Activated CD4-positive, alpha-beta memory T cell treated with anti-CD3 and anti-CD28 coated beads for 36 hours (primary cell): ENCODE measurements around the gene KRT33B. TPM values are rescaled to one million over a fixed set of nuclear protein-coding genes. Genes with fewer than 3 reads are reported as not detected.
"Not testable (repeated sequence)": the region's sequence is repeated elsewhere in the genome, so short reads cannot be mapped to it uniquely, and the experiment has no call there.

ENCODE experiments used
- CTCF ChIA-PET: fragments of 350-600 bp; sonication (Branson Sonifier 250); formaldehyde crosslinking; loops from one replicate; lab custom pipeline; 2021; ENCODE audit warnings: antibody characterized with exemption, inconsistent platforms; lab: Charles Lee
- POLR2A ChIA-PET: fragments of 350-600 bp; sonication (Branson Sonifier 250); formaldehyde crosslinking; loops from one replicate; lab custom pipeline; 2021; ENCODE audit warnings: antibody characterized with exemption; lab: Charles Lee
- DNase-seq: peaks from one replicate; pipeline ENCODE4 v3.0.0-alpha.2; 2020
- H3K27ac Mint-ChIP-seq: one replicate; pipeline ENCODE4 v1.8.0; 2021; ENCODE audit warnings: mixed read lengths
- H3K27me3 Mint-ChIP-seq: one replicate; pipeline ENCODE4 v1.8.0; 2021; ENCODE audit warnings: mixed read lengths
- H3K36me3 Mint-ChIP-seq: one replicate; pipeline ENCODE4 v1.8.0; 2021; ENCODE audit warnings: mixed read lengths
- H3K4me1 Mint-ChIP-seq: one replicate; pipeline ENCODE4 v1.8.0; 2021; ENCODE audit warnings: low read depth, mixed read lengths
- H3K4me3 Mint-ChIP-seq: one replicate; pipeline ENCODE4 v1.8.0; 2021; ENCODE audit warnings: mild to moderate bottlenecking, mixed read lengths
- H3K9me3 Mint-ChIP-seq: one replicate; pipeline ENCODE4 v1.8.0; 2021; ENCODE audit warnings: mixed read lengths
- intact Hi-C: fragments of 100-400 bp; cut with micrococcal nuclease; formaldehyde crosslinking; loops from one replicate; pipeline ENCODE4 v1.15.1; 2023
- total RNA-seq, 2 experiments: library from RNA; stranded (reverse); gene quantifications; one replicate each; pipeline ENCODE4 v1.2.3, GENCODE V29; 2021

The KRT33B gene
- total RNA-seq, 2 experiments from 2014 or later: not detected

DNA sequence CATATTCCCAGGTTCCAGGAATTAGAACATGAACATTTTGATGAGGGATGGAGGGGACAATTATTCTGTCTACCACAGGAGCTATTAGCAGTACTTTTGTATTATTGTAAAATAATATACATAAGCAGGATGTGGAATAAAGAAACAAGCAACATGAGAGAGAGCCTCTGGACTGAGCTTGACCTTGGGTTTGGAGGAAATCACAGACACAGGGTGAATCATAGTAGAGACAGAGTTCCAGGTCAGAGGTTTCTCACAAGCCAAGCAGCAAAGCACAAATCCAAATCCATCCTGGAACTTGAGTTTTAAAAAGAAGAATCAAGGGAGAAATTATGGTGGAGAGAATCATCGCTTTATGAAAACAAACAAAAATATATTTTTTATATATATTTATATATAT is 22.7 kb upstream of the KRT33B start:
- POLR2A ChIA-PET: no interaction called here
- H3K36me3 Mint-ChIP-seq: peaks cover 3% of the 10 kb centered on the region
- intact Hi-C loops: no loop called here
- peaks cover 7% of the 10 kb centered on the region for H3K27me3 Mint-ChIP-seq
- no peak overlapping the region for H3K4me3 Mint-ChIP-seq
- CTCF ChIA-PET: no interaction called here
- H3K4me1 Mint-ChIP-seq: no peaks in the 10 kb centered on the region
- H3K9me3 Mint-ChIP-seq: peaks cover 2% of the 10 kb centered on the region
- DNase-seq: no peak
- H3K27ac Mint-ChIP-seq: no peak overlapping the region

DNA sequence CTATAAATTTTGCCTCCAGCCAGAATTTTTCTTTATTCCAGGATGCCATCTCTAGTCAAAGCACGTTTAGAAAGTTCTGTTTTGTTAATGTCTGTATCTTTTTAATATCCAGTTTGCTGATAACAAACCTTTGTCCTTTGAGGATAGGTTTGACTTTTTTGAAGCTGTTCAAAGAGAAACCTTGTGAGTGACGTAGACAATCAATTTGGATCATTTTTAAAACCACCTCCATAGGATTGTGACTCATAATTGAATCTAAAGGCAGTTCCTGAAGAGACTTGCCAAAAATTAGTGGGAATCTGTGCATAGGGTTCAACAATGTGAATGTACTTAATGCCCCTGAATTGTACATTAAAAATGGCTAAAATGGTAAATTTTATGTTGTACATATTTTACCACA is 21.9 kb upstream of the KRT33B start:
- ChIA-PET CTCF (interaction anchor here (2.0 kb wide), 1 partner anchor 271 kb away, joined by 5 read pairs; no protein-coding TSS in a partner anchor), POLR2A (no interaction called here)
- peaks cover 7% of the 10 kb centered on the region for H3K36me3 Mint-ChIP-seq
- DNase-seq: no peak
- H3K27me3 Mint-ChIP-seq: peaks cover 7% of the 10 kb centered on the region
- H3K4me1 Mint-ChIP-seq: no peaks in the 10 kb centered on the region
- intact Hi-C loops: no loop called here
- no peak overlapping the region for H3K4me3 Mint-ChIP-seq
- H3K9me3 Mint-ChIP-seq: peaks cover 6% of the 10 kb centered on the region
- H3K27ac Mint-ChIP-seq: no peak overlapping the region

DNA sequence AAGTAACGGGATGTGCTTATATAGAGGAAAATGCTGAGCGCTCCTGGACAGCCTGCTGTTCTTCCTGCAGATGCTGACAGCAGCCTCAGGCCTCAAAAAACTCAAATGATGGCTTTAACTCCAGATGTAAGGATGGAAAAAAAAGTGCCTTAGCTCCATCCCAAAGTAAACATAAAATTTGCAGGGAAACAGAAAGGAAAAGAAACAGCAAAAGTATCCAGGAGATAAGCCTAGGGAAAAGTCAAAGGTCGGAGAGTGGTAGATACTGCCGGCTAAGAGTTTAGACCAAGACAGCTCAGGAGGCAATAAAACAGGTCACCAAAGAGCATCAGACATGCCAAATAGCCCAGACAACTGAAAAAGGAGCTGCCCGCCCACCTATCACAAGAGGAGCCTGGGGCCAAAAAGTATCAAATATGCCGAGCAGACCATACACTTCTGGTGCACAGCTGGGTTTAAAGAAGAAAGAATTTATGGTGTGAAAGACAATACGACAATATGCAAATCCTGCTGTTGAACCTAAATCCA is 20.9 kb upstream of the KRT33B start:
- Mint-ChIP-seq H3K36me3 (peaks cover 9% of the 10 kb centered on the region), H3K4me3 (no peak overlapping the region), H3K4me1 (no peaks in the 10 kb centered on the region), H3K27ac (no peak overlapping the region), H3K9me3 (peaks cover 13% of the 10 kb centered on the region), H3K27me3 (peaks cover 7% of the 10 kb centered on the region)
- POLR2A ChIA-PET: interaction anchor here (1.1 kb wide), 1 partner anchor 9 kb away, joined by 3 read pairs; no protein-coding TSS in a partner anchor
- intact Hi-C loops: no loop called here
- no peak for DNase-seq
- CTCF ChIA-PET: interaction anchor here (1.1 to 2.0 kb wide), 3 partner anchors 9 to 272 kb away, joined by 3 to 7 read pairs (median 5); no protein-coding TSS in a partner anchor

DNA sequence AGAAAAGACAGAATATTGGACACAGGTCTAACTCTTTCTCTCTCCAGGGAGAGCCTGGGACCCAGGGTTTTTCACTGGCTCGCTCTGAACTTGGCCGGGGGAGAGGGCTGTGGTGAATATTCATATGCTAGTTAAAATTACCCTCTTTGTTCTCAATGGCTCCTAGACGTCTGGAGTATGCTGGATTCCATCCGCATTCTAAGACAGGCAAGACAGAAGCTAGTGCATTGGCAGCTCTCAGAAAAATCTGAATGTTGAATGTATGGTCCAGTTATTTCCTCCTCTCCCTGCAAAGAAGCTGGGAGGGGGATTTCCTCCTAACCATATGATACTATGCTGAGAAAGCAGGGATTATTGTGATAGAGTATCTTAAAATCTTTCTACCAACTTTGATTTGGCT is 18.1 kb upstream of the KRT33B start:
- intact Hi-C loops: no loop called here
- Mint-ChIP-seq H3K4me1 (no peaks in the 10 kb centered on the region), H3K4me3 (no peak overlapping the region), H3K9me3 (peaks cover 13% of the 10 kb centered on the region), H3K27ac (no peak overlapping the region), H3K27me3 (peaks cover 7% of the 10 kb centered on the region), H3K36me3 (peaks cover 9% of the 10 kb centered on the region)
- ChIA-PET POLR2A (no interaction called here), CTCF (interaction anchor here (0.7 kb wide), 1 partner anchor 278 kb away, joined by 3 read pairs; no protein-coding TSS in a partner anchor)
- no peak for DNase-seq

DNA sequence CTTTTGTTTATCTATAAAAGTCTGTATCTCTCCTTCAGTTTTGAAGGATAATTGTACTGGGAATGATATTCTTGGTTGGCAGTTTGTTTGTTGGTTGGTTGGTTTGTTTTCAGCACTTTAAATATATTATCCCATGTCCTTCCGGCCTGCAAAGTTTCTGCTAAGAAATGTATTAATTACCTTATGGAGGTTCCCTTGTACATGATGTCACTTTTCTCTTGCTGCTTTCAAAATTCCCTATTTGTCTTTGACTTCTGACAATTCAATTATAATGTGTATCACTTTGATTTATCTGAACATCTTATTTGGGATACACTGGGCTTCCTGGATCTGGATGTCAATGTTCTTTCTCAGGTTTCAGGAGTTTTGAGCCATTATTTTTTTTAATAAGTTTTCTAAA is 16.6 kb upstream of the KRT33B start:
- ChIA-PET POLR2A (no interaction called here), CTCF (no interaction called here)
- Mint-ChIP-seq H3K36me3 (peaks cover 8% of the 10 kb centered on the region), H3K27me3 (peaks cover 4% of the 10 kb centered on the region), H3K4me3 (no peak overlapping the region), H3K27ac (no peak overlapping the region), H3K9me3 (peaks cover 13% of the 10 kb centered on the region), H3K4me1 (no peaks in the 10 kb centered on the region)
- no peak for DNase-seq
- intact Hi-C loops: no loop called here

DNA sequence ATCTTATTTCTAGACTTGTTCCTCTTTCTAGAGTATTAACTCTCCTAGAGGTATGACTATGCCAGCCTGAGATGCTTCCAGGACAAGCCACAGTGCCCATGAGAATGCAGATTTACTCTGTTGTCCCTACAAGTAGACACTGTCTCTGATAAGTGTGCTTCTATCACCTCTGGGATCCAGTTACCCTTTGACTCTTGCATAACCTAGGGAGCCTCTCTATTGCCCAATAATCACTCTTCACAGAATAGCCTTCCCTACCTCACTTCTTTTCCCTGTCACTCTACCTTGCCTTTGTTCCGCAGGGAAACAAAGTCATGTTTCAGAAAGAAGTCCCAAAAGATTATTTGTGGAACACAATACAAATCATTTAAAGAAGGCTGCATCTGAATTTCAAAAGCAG is 14.1 kb upstream of the KRT33B start:
- H3K9me3 Mint-ChIP-seq: peaks cover 13% of the 10 kb centered on the region
- ChIA-PET CTCF (no interaction called here), POLR2A (no interaction called here)
- intact Hi-C loops: no loop called here
- H3K36me3 Mint-ChIP-seq: peaks cover 8% of the 10 kb centered on the region
- no peaks in the 10 kb centered on the region for H3K4me1 Mint-ChIP-seq
- no peak overlapping the region for H3K27ac Mint-ChIP-seq
- no peak for DNase-seq
- H3K27me3 Mint-ChIP-seq: no peaks in the 10 kb centered on the region
- H3K4me3 Mint-ChIP-seq: no peak overlapping the region

DNA sequence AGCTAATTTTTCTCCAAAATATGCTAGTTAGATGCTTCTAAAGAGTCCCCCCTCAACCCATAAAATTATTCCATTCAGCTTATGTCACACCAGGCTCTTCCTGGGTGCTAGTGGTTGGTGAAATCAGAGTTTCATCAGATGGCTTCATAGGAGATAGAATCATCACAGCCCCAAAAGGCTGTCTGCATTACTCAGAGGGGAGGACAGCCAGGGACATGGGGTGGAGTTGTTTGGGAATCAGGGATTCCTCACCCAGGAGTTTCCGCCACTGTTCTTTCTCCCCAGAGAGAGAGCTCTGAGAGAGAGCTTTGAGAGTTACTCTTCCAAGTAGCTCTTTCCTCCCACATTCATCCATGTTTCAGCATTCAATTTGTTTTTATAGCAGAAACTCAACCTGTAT is 12.8 kb upstream of the KRT33B start:
- Mint-ChIP-seq H3K4me3 (no peak overlapping the region), H3K36me3 (peaks cover 7% of the 10 kb centered on the region), H3K27me3 (no peaks in the 10 kb centered on the region), H3K9me3 (peaks cover 12% of the 10 kb centered on the region), H3K27ac (no peak overlapping the region), H3K4me1 (peaks cover 6% of the 10 kb centered on the region)
- DNase-seq: no peak
- intact Hi-C loops: no loop called here
- CTCF ChIA-PET: interaction anchor here (1.1 kb wide), 1 partner anchor 167 kb away, joined by 3 read pairs; no protein-coding TSS in a partner anchor
- POLR2A ChIA-PET: no interaction called here

DNA sequence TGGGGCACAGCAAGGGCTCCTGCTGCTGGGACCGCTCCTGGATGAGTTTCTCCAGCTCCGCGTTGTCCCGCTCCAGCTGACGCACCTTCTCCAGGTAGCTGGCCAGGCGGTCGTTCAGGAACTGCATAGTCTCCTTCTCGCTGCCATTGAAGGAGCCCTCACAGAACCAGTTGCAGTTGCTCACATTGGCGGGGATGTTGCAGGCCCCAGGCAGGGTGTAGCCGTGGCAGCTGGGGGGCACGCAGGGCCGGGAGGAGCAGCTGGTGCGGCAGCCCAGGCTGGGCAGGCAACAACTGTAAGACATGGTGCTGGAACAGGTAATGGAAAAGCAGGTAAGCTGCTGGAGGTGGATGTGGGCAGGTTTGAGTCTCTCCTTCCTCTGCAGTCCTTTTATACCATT is 12.3 kb upstream of the KRT33B start, which contains the start of gene KRT34:
KRT34 (minus strand) TSS at position 364 of the 400 bp plus-strand sequence; CDS start at position 304, 60 bp downstream.
- H3K27me3 Mint-ChIP-seq, intact Hi-C loops, DNase-seq, H3K4me3 Mint-ChIP-seq, H3K4me1 Mint-ChIP-seq, H3K36me3 Mint-ChIP-seq, POLR2A ChIA-PET, H3K27ac Mint-ChIP-seq: not testable (repeated sequence)
- CTCF ChIA-PET: interaction anchor here (1.1 kb wide), 1 partner anchor 167 kb away, joined by 3 read pairs; no protein-coding TSS in a partner anchor
- H3K9me3 Mint-ChIP-seq: peaks cover 10% of the 10 kb centered on the region

DNA sequence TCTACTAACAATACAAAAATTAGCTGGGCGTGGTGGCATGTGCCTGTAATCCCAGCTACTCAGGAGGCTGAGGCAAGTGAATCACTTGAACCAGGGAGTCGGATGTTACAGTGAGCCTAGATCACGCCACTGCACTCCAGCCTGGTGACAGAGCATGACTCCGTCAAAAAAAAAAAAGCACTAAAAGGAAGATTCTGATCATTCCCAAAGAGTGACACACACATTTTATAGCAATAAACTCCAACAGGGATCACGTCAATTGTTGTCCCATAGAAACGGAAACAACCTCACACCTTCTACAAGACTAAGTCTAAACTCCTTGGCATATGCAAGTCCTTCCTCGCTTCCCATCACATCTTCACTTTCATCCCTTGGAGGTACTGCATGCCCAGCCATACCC is 10.5 kb upstream of the KRT33B start:
- POLR2A ChIA-PET, DNase-seq, H3K9me3 Mint-ChIP-seq, H3K4me3 Mint-ChIP-seq, CTCF ChIA-PET, H3K27ac Mint-ChIP-seq, H3K27me3 Mint-ChIP-seq, H3K36me3 Mint-ChIP-seq, intact Hi-C loops, H3K4me1 Mint-ChIP-seq: not testable (repeated sequence)

DNA sequence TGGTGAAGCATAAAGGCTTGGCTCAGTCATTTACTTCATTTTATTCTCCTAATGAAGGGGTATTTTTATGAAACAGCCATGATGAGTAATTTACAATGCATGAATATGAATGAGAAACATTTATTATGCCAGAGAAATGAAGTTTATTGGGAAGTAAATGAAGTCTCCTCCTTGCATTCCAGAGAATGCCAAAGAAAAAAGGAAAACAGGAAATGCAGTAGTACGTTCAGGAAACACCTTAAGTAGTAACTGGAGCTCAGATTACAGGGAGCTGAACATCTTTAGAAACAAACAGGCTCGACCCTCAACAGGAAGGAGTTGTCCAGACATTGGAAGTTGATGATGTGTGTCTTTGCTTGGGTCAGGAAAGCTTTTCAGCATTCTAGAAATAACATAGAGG is 7.9 kb upstream of the KRT33B start:
- ChIA-PET POLR2A (no interaction called here), CTCF (no interaction called here)
- no peak overlapping the region for H3K27ac Mint-ChIP-seq
- H3K27me3 Mint-ChIP-seq: no peaks in the 10 kb centered on the region
- DNase-seq: no peak
- H3K9me3 Mint-ChIP-seq: peaks cover 11% of the 10 kb centered on the region
- peaks cover 1% of the 10 kb centered on the region for H3K36me3 Mint-ChIP-seq
- peaks cover 6% of the 10 kb centered on the region for H3K4me1 Mint-ChIP-seq
- intact Hi-C loops: no loop called here
- H3K4me3 Mint-ChIP-seq: no peak overlapping the region

DNA sequence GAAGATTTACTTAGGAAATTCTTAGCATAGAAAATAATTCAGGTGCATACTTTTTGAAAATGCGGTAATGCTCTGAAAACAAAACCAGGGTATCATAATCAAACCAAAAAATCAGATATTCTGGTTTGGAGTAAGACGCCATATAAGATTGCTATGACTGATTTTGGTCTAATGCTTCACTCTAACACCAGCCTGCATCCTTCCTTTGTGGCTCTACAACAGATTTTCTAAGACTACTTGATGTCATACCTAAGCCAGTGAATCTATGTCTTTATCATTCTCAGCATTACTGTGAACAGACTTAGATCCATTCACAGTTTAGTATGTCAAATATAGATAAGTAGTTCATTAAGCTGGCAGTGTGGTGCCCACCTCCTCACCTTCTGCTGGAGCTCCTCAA is 590 bp downstream of the KRT33B start:
- intact Hi-C loops: no loop called here
- Mint-ChIP-seq H3K27ac (no peak overlapping the region), H3K9me3 (peaks cover 2% of the 10 kb centered on the region), H3K36me3 (no peaks in the 10 kb centered on the region), H3K4me3 (no peak overlapping the region), H3K27me3 (no peaks in the 10 kb centered on the region), H3K4me1 (peaks cover 8% of the 10 kb centered on the region)
- POLR2A ChIA-PET: no interaction called here
- DNase-seq: no peak
- CTCF ChIA-PET: no interaction called here

DNA sequence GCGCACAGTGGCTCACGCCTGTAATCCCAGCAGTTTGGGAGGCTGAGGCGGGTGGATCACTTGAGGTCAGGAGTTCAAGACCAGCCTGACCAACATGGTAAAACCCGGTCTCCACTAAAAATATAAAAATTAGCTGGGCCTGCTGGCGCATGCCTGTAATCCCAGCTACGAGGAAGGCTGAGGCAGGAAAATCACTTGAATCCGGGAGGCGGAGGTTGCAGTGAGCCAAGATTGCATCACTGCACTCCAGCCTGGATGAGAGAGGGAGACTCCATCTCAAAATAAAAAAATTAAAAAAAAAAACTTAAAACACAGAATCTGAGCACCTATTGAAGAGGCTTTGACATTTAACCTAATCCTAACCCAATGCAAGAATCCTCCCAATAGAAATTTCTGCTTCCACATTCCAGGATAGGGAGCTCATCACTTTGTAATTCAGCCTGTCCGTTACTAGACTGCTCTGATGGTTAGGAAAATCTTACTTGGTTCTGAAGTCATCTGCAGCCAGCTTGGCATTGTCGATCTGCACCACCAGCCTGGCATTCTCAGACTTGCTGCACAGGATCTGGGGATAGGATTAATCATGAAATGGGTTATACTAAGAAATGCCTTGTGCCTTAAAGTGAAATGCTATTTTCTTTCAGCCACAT is 2.1 kb downstream of the KRT33B start:
- no peaks in the 10 kb centered on the region for H3K27me3 Mint-ChIP-seq
- DNase-seq: no peak
- ChIA-PET CTCF (interaction anchor here (1.3 kb wide), 1 partner anchor 45 kb away, joined by 4 read pairs; no protein-coding TSS in a partner anchor), POLR2A (no interaction called here)
- H3K27ac Mint-ChIP-seq: no peak overlapping the region
- intact Hi-C loops: no loop called here
- H3K4me1 Mint-ChIP-seq: peaks cover 8% of the 10 kb centered on the region
- H3K4me3 Mint-ChIP-seq: no peak overlapping the region
- H3K9me3 Mint-ChIP-seq: no peaks in the 10 kb centered on the region
- H3K36me3 Mint-ChIP-seq: no peaks in the 10 kb centered on the region

DNA sequence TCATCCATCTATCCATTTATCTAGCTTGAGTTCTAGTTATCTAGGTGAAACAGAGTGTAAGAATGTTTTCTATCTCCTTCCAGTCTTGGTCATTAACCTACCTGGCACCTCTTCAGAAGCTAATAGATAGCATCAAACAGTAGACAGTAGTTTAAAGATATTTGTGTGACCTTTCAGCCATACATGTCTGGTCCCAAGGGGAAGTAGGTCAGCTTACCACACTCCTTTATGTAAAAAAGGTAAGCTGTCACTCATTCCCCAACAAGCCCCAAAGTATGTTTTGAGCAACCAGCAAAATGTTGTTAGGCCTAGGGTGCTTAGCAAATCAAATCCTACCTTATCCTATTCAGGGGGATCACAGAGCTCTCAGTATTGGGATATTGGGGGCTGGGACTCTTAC is 3.5 kb downstream of the KRT33B start:
- no peak overlapping the region for H3K27ac Mint-ChIP-seq
- ChIA-PET POLR2A (no interaction called here), CTCF (no interaction called here)
- H3K4me1 Mint-ChIP-seq: peaks cover 8% of the 10 kb centered on the region
- no peaks in the 10 kb centered on the region for H3K27me3 Mint-ChIP-seq
- intact Hi-C loops: no loop called here
- DNase-seq: no peak
- no peaks in the 10 kb centered on the region for H3K9me3 Mint-ChIP-seq
- no peak overlapping the region for H3K4me3 Mint-ChIP-seq
- no peaks in the 10 kb centered on the region for H3K36me3 Mint-ChIP-seq
